PFSK-1 (cell line): Measurements from ENCODE around the gene HDAC11.

Experiments
- FOXP2 ChIP-seq: optimal IDR thresholded peaks from 2 replicates; pipeline ENCODE3; 2011; ENCODE audit warnings: borderline replicate concordance, control low read depth, inconsistent platforms; ENCODE audit not compliant: insufficient read depth; ENCODE audit errors: extremely low read length, extremely low read depth
- POLR2AphosphoS5 ChIP-seq: IDR thresholded peaks from 2 replicates; pipeline ENCODE4 v1.6.1; 2012; ENCODE audit warnings: low read depth, mild to moderate bottlenecking, control low read depth, low read length, moderate library complexity
- SIN3A ChIP-seq: IDR thresholded peaks from 2 replicates; pipeline ENCODE4 v1.6.1; 2012; ENCODE audit warnings: mild to moderate bottlenecking, low read length, moderate library complexity, borderline replicate concordance; ENCODE audit not compliant: insufficient read depth
- TAF1 ChIP-seq: IDR thresholded peaks from 2 replicates; pipeline ENCODE4 v1.6.1; 2012; ENCODE audit warnings: low read length, control low read depth, borderline replicate concordance; ENCODE audit not compliant: insufficient read depth
- TF ChIP-seq, protein P1 (sequence below), 2 experiments: IDR thresholded peaks; 2 replicates each; pipeline versions ENCODE4 v1.6.1 to v1.8.0; 2011 to 2012; ENCODE audit warnings: low read depth in 2 of 2, low read length in 2 of 2, control low read depth in 1 of 2, inconsistent platforms in 1 of 2, mild to moderate bottlenecking in 1 of 2, moderate library complexity in 1 of 2; ENCODE audit not compliant: insufficient read depth in 1 of 2

DNA sequence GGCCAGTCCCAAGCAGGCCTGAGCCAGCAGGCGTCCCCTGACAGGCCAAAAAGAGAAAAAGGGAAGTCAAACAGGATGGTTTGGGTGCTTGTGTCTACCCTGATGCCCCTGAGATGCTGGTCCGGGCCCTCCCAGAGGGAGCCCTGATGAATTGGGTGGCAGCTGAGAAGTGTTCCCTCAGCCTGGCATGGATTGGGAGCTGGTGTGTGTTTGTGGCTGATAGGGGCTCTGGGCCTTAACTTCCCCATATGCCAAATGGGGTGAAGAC is 70.3 kb downstream of the HDAC11 start:
- TF ChIP-seq POLR2AphosphoS5: no peak
- TF ChIP-seq TAF1: no peak
- TF ChIP-seq, protein P1, sequence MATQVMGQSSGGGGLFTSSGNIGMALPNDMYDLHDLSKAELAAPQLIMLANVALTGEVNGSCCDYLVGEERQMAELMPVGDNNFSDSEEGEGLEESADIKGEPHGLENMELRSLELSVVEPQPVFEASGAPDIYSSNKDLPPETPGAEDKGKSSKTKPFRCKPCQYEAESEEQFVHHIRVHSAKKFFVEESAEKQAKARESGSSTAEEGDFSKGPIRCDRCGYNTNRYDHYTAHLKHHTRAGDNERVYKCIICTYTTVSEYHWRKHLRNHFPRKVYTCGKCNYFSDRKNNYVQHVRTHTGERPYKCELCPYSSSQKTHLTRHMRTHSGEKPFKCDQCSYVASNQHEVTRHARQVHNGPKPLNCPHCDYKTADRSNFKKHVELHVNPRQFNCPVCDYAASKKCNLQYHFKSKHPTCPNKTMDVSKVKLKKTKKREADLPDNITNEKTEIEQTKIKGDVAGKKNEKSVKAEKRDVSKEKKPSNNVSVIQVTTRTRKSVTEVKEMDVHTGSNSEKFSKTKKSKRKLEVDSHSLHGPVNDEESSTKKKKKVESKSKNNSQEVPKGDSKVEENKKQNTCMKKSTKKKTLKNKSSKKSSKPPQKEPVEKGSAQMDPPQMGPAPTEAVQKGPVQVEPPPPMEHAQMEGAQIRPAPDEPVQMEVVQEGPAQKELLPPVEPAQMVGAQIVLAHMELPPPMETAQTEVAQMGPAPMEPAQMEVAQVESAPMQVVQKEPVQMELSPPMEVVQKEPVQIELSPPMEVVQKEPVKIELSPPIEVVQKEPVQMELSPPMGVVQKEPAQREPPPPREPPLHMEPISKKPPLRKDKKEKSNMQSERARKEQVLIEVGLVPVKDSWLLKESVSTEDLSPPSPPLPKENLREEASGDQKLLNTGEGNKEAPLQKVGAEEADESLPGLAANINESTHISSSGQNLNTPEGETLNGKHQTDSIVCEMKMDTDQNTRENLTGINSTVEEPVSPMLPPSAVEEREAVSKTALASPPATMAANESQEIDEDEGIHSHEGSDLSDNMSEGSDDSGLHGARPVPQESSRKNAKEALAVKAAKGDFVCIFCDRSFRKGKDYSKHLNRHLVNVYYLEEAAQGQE (IDR thresholded peaks at IDR 0.05; ENCODE audit: insufficient read depth in 1 of 2, low read depth in 2 of 2, low read length in 2 of 2): no peak
- TF ChIP-seq SIN3A: no peak
- TF ChIP-seq FOXP2: no peak
